ENCODE measurements around the gene PRKCA. TPM values are rescaled to one million over a fixed set of nuclear protein-coding genes. Genes with fewer than 3 reads are reported as not detected.
"Not testable (repeated sequence)": the region's sequence is repeated elsewhere in the genome, so short reads cannot be mapped to it uniquely, and the experiment has no call there.

PRKCA gene
- total and polyA plus RNA-seq, 2 donors (not counting 3 experiments of a cell fraction or from before 2014, with no cell fraction given): 7.5 to 34.2 TPM

DNA sequence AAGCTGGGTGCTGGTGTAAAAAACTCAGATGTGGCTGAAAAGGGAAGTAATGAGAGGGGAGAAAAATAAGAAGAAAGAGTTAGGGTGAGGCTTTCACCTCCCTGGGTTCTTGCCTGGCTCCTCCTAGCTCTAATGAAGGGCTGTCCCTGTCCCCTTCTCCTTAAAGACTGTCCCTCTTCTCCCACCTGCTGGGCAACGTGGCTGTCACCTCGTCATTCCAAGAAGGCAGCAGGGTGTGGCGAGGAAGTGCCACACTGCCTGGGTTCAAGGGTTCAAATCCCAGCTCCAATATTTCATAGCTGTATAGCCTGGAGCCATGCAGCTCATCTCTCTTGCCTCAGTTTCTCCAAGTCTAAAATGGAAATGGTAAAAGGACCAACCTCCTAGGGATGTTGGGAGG, 410.0 kb downstream of the PRKCA start:
- Histone ChIP-seq H3K27ac (ENCODE audit: insufficient read depth, low read depth, low read length) (no peak overlapping the region), H2AFZ (ENCODE audit: low read depth, low read length) (no peak overlapping the region), H3K4me3 (replicated peaks in 1 of 3; ENCODE audit: insufficient read depth in 1 of 3, low read depth in 1 of 3, low read length in 3 of 3) (no peak overlapping the region), H3K27me3 (ENCODE audit: control insufficient read depth in 2 of 2, insufficient read depth in 2 of 2, low read length in 2 of 2) (no peaks in the 10 kb centered on the region), H3K9me3 (replicated peaks; ENCODE audit: control insufficient read depth, insufficient read depth, low read length) (no peaks in the 10 kb centered on the region), H3K4me2 (ENCODE audit: insufficient read depth, low read length) (no peak overlapping the region), H3K79me2 (ENCODE audit: control insufficient read depth, insufficient read depth, low read length) (no peaks in the 10 kb centered on the region), H4K20me1 (replicated peaks; ENCODE audit: control insufficient read depth, extremely low read depth, insufficient read depth, low read length) (no peaks in the 10 kb centered on the region), H3K9ac (replicated peaks; ENCODE audit: extremely low read depth, insufficient read depth, low read length) (no peak overlapping the region), H3K36me3 (ENCODE audit: control insufficient read depth in 2 of 2, extremely low read depth in 1 of 2, insufficient read depth in 2 of 2, low read length in 2 of 2) (no peaks in the 10 kb centered on the region), H3K4me1 (ENCODE audit: control insufficient read depth, extremely low read depth, insufficient read depth, low read length) (no peaks in the 10 kb centered on the region), H3K9me1 (replicated peaks; ENCODE audit: control insufficient read depth, extremely low read depth, insufficient read depth, low read length) (no peaks in the 10 kb centered on the region)
- FAIRE-seq: no peak
- BruUV-seq (replicated peaks): no TSS peak
- DNase-seq (ENCODE audit: low read depth, low spot score): no peak
- dilution Hi-C loops (cut with MboI; ENCODE audit: extremely low pct_ligation_motif_present, low sequenced_read_pairs) (no loop called here), intact Hi-C loops (cut with micrococcal nuclease) (no loop called here)
- CTCF ChIA-PET: interaction anchor here (1.2 kb wide), 1 partner anchor 188 kb away, joined by 3 read pairs; no protein-coding TSS in a partner anchor
- POLR2A ChIA-PET: no interaction called here
- no peak for TF ChIP-seq EZH2 (IDR thresholded peaks at IDR 0.05; ENCODE audit: borderline replicate concordance, low read depth, low read length, severe bottlenecking)
- TF ChIP-seq JUN (IDR thresholded peaks at IDR 0.05; ENCODE audit: borderline replicate concordance, insufficient read depth, insufficient read length, low read depth): no peak
- no peak for TF ChIP-seq GATA2 (IDR thresholded peaks at IDR 0.05; ENCODE audit: insufficient read depth, insufficient read length, low read depth, low read length)
- TF ChIP-seq, protein P1, sequence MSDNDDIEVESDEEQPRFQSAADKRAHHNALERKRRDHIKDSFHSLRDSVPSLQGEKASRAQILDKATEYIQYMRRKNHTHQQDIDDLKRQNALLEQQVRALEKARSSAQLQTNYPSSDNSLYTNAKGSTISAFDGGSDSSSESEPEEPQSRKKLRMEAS (IDR thresholded peaks at IDR 0.05; ENCODE audit: insufficient read depth, insufficient read length): no peak
- TF ChIP-seq POLR2AphosphoS5 (IDR thresholded peaks at IDR 0.05; ENCODE audit: insufficient read depth, low read depth, low read length): no peak
- TF ChIP-seq POLR2A (IDR thresholded peaks at IDR 0.05; ENCODE audit: low read depth, low read length): no peak
- no peak for TF ChIP-seq FOS (IDR thresholded peaks at IDR 0.05; ENCODE audit: borderline replicate concordance, insufficient read depth, low read length)
- TF ChIP-seq, protein P2, sequence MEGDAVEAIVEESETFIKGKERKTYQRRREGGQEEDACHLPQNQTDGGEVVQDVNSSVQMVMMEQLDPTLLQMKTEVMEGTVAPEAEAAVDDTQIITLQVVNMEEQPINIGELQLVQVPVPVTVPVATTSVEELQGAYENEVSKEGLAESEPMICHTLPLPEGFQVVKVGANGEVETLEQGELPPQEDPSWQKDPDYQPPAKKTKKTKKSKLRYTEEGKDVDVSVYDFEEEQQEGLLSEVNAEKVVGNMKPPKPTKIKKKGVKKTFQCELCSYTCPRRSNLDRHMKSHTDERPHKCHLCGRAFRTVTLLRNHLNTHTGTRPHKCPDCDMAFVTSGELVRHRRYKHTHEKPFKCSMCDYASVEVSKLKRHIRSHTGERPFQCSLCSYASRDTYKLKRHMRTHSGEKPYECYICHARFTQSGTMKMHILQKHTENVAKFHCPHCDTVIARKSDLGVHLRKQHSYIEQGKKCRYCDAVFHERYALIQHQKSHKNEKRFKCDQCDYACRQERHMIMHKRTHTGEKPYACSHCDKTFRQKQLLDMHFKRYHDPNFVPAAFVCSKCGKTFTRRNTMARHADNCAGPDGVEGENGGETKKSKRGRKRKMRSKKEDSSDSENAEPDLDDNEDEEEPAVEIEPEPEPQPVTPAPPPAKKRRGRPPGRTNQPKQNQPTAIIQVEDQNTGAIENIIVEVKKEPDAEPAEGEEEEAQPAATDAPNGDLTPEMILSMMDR (IDR thresholded peaks at IDR 0.05; ENCODE audit: extremely low read depth in 1 of 2, insufficient read depth in 1 of 2, low read depth in 1 of 2, low read length in 2 of 2): no peak
- TF ChIP-seq MYC (IDR thresholded peaks at IDR 0.05; ENCODE audit: low read depth, low read length): no peak

DNA sequence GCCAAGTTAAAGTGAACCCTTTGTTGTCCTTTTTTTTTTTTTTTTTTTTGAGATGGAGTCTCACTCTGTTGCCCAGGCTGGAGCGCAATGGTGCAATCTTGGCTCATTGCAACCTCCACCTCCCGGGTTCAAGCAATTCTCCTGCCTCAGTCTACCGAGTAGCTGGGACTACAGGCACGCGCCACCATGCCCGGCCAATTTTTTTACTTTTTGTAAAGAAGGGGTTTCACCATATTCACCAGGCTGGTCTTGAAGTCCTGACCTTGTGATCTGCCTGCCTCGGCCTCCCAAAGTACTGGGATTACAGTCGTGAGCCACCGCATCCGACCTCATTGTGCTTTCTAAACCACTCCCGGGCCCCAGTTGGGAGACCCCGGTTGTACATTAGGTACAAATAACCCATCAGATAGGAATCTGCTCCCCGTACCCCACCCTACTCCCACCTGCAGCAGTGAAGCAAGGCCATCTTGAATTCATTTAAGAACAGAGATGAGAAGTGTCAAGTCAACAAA, 410.7 kb downstream of the PRKCA start:
- DNase-seq (ENCODE audit: low read depth, low spot score); H4K20me1 ChIP-seq (replicated peaks; ENCODE audit: control insufficient read depth, extremely low read depth, insufficient read depth, low read length); H3K4me3 ChIP-seq (replicated peaks in 1 of 3; ENCODE audit: insufficient read depth in 1 of 3, low read depth in 1 of 3, low read length in 3 of 3); POLR2A ChIA-PET; H3K9me3 ChIP-seq (replicated peaks; ENCODE audit: control insufficient read depth, insufficient read depth, low read length); H3K9me1 ChIP-seq (replicated peaks; ENCODE audit: control insufficient read depth, extremely low read depth, insufficient read depth, low read length); FAIRE-seq; H3K36me3 ChIP-seq (ENCODE audit: control insufficient read depth in 2 of 2, extremely low read depth in 1 of 2, insufficient read depth in 2 of 2, low read length in 2 of 2); H3K9ac ChIP-seq (replicated peaks; ENCODE audit: extremely low read depth, insufficient read depth, low read length); H3K4me1 ChIP-seq (ENCODE audit: control insufficient read depth, extremely low read depth, insufficient read depth, low read length); H3K27ac ChIP-seq (ENCODE audit: insufficient read depth, low read depth, low read length); H3K27me3 ChIP-seq (ENCODE audit: control insufficient read depth in 2 of 2, insufficient read depth in 2 of 2, low read length in 2 of 2); BruUV-seq (replicated peaks); intact Hi-C loops (cut with micrococcal nuclease); H3K4me2 ChIP-seq (ENCODE audit: insufficient read depth, low read length); dilution Hi-C loops (cut with MboI; ENCODE audit: extremely low pct_ligation_motif_present, low sequenced_read_pairs); H2AFZ ChIP-seq (ENCODE audit: low read depth, low read length); H3K79me2 ChIP-seq (ENCODE audit: control insufficient read depth, insufficient read depth, low read length): not testable (repeated sequence)
- CTCF ChIA-PET: interaction anchor here (0.8 to 3.4 kb wide), 4 partner anchors 9 to 192 kb away, joined by 3 to 29 read pairs (median 14); no protein-coding TSS in a partner anchor

Data from endothelial cell of umbilical vein (primary cell).